Measurements from ENCODE around the gene GNAT2.

GRCh38 chr1:109625601-109626560, 6.5 kb upstream of the GNAT2 start:
- TF ChIP-seq CTCF (IDR thresholded peaks at IDR 0.05) (no peak), POLR2A (IDR thresholded peaks at IDR 0.05) (no peak)

All from lower leg skin (tissue), 3 donors.